Right renal cortex interstitium (tissue), 3 donors: ENCODE measurements around the gene BBS9. TPM values are rescaled to one million over a fixed set of nuclear protein-coding genes. Genes with fewer than 3 reads are reported as not detected.

Source experiments
- DNase-seq, 3 donors: peaks; one replicate each; pipeline ENCODE4 v3.0.0-alpha.2; 2013; ENCODE audit warnings: low read depth in 3 of 3, low spot score in 2 of 3
- polyA plus RNA-seq, 3 donors: library from polyadenylated mRNA; unstranded; fragments of 120-200 nt; gene quantifications; one replicate each; pipeline ENCODE4 v1.2.1, GENCODE V29; 2013; ENCODE audit not compliant: insufficient read length in 3 of 3

The BBS9 gene
- polyA plus RNA-seq, 3 donors, result 15.6 to 19.3 (median 16.3) TPM

GRCh38 chr7:33422825-33423645 lies 293.7 kb downstream of the BBS9 start:
- DNase-seq, result no peak

DNA sequence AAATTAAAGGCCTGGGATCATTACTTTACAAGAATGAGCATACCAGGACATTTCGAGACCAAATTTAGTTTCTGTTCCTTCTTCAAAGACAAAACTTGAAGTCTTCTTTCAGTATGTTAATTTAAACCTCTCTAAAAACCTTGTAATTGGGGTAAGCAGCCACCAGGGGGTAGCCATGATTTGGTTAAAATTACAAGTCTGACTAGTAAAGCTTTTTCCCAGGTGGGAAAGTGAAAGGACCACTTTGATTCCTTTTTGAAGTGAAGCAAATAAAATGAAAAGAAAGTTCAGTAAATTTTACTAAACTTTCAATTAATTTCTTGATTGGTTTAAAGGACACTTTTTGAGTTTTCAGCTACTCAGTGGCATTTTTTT lies 294.3 kb downstream of the BBS9 start:
- DNase-seq, result no peak

GRCh38 chr7:33425395-33425794 lies 296.0 kb downstream of the BBS9 start:
- DNase-seq, result no peak

DNA sequence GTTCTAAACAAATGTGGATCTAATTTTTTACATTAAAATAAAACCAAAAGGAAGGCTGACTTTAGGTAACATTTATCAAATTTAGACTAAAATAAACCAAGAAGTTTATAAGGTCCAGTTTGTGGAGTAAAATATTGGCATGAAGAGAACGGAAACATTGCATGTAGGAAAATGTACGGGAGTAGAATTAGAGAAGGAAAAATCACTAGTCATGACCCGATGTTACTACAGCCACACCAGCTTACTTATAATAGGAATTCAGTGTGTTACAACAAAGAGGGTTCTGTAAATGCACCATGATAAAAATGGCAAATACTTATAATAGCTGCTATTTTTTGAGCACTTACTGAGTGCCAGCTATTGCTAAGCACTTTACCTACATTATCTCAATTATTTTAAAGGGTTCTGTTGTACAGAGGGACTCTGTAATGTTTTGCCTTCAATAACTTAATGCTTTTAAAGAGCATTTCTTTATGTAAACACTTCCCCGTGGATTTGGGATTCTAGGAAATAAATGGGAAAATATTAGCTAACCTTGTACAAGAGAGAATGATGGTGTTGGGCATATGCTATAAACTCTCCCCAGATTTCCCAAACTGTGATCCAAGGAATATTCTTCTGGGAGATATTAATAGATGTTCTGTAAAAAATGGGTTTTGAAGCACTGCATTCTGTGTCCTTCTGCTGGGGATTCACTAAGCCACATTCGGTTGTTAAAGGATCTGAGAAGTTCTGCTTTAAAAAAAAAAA lies 296.7 kb downstream of the BBS9 start:
- DNase-seq, result no peak

DNA sequence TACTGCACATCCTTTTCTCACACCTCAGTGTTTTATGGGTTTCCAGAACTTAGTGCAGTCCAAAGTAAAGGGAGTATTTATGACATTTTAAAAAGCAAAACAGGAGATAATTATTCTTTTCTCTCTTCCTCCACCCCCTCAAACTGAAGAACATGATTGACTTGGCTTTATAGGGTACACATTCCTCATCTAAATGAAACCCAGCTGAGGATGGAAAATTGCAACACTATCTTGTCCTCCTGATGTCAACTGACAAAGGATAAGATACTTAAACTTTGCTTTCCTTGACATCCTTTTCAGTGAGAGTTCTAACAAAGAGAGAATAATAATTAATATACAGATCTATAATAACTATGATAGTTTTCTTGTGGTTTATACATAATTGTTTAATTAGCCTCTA lies 299.1 kb downstream of the BBS9 start:
- no peak for DNase-seq

GRCh38 chr7:33431543-33431942 lies 302.2 kb downstream of the BBS9 start:
- no peak for DNase-seq

- no peak for DNase-seq
Measured at GRCh38 chr7:33432821-33433220, 303.5 kb downstream of the BBS9 start.

- DNase-seq, result no peak
Measured at GRCh38 chr7:33433357-33433756, 304.0 kb downstream of the BBS9 start.

- DNase-seq, result peak in 1 of 3 donors; percentile 7
Measured at GRCh38 chr7:33444511-33444910, 315.1 kb downstream of the BBS9 start.

DNA sequence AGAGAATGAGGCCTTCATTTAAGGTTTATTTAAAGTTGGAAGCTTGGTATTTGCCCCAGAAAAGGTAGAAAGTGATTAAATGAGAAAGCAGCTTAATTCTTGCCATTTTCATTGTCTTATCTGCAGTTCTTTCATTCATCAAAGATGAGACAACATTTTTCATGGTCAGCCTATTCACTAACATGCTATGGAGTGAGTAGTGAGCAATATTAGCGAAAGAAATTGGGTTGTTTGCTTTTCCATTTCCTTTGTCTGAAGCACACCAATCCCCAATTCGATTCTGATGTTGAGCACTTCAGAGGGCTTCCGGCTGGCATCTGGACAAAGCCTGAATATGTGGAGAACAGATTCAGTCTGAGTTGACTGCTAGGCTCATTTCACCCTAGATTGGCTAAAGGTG lies 317.2 kb downstream of the BBS9 start:
- no peak for DNase-seq

DNA sequence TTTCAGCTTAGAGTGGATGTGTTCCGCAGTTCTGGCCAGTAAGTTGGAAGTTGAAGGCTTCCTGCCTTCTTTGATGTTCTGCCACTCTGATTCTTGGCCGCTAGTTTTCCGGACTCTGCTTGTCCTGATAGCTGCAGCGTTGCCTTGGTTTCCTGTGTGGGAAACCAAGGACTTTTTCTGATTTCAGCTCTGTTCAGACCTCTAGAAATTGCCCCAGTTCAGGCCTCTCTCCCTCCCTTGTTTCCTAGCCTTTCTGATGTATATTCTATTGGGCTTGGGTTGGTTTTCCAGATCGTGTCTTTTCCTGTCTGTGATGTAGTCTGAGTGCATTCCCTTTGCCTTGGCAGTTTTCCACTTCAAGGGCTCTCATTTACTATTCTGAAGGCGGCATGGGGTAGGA lies 318.7 kb downstream of the BBS9 start:
- no peak for DNase-seq

DNA sequence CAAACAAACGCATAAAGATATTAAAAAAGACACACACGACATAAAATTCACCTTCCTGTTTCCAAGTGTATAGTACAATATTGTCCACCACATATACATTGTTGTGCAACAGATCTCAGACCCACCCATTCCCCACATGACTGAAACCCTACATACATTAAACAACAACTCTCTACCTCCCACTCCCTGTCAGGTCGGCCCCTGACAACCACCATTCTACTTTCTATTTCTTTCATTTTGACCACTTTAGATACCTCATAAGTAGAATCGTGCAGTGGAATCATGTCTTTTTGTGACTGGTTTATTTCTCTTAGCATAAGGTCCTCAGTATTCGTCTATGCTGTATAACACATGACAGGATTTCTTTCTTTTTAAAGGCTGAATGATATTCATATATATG lies 320.5 kb downstream of the BBS9 start:
- DNase-seq, result no peak

DNA sequence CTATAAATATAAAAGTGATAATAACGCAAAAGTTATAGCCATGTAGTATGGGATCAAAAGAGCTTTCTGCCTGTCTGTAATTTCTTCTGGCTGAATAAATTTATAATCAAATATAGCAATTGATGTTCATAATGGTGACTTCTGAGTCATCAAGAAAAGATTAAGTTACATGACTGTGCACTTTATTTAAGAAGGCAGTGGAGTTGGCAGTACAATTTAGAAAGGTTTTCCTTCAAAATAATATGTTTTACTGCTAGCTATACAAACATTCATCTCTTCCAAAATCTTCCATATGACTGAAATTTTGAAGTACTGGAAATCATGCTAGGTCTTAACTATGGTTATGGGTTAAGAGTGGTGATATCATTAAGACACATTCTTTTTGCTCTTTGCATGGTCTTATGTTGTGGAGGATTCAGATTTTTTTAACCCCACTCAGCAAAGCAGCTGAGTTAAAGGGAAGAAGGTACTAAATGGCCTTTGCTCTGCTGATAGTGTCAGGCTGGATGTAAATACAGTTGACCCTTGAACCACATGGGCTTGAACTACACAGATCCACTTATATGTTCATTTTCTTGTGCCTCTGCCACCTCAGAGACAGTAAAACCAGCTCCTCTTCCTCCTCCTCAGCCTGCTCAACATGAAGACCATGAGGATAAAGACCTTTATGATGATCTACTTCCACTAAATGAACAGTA lies 323.6 kb downstream of the BBS9 start:
- DNase-seq, result no peak

- no peak for DNase-seq
Measured at GRCh38 chr7:33457039-33457438, 327.7 kb downstream of the BBS9 start.

DNA sequence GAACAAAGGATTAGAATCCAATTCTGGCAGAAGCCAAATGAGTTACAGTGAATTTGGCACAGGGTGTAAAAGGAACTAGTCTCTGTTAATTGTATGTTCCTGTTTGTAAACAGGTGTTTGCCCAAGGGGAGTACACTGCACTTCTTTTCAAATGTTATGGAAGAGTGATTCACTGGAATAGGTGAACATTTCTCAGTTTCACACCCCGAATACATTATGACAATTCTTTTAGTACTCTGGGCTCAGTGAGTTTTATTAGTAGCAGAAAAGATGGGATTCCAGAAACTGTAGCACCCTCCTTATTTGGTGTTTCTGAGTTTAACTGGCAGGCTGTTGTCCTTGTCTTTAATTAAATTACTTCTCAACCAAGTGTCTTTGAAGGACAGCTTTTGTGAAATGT lies 329.2 kb downstream of the BBS9 start:
- DNase-seq, result no peak

DNA sequence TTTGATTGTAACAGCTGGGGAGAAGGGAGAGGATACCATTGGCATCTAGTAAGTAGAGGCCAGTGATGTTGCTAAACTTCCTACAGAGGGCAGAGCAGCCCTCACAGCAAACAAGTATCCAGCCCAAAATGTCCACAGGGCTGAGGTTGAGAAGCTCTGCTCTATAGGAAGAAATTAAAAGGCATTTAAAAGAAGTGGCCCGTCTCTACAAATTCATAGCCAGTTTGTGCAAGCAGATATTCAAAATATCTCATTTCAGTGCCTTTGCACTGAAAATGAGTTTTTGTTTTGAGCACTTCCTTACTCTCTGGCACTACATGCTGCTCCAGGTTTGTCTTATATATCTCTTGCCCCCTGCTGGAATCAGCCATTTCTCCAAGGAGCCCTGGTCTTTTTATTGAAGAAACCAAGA lies 330.0 kb downstream of the BBS9 start:
- peak in 1 of 3 donors; percentile 7 for DNase-seq

- no peak for DNase-seq
Measured at GRCh38 chr7:33463131-33463530, 333.8 kb downstream of the BBS9 start.

GRCh38 chr7:33466203-33466602 lies 336.8 kb downstream of the BBS9 start:
- DNase-seq, result no peak

- no peak for DNase-seq
Measured at GRCh38 chr7:33471636-33472242, 342.4 kb downstream of the BBS9 start.

DNA sequence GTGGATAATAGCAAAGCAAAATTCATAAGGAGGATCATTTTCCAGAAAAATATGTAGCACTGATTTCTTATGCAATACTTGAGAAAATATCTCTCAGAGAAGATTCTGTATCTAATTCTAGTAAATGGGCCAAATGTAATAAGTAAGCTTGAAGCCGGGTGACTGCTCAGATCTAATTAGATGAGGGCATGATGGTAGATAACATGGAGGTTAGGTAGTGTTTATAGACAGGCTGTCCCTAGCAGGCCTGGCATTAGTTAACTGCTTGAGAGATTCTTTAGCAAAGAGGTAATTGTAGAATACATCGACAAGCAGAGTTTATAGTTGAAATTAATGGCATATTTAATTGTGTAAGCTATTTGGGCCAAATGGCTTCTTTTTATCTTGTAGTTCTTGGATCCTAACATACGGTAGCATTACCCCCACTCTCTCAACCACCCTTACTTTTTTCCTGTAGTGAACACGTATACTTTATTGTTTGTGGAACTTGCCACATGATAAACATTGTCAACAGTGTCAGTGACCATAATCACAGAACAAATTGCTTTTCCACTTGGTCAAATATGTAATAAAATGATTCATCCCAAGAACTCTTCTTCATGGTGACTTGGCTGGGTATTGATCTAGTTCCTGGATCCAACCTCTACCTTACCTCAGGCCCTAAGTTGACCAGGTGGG lies 343.1 kb downstream of the BBS9 start:
- no peak for DNase-seq
